ENCODE data around the gene SKIC2. TPM values are rescaled to one million over a fixed set of nuclear protein-coding genes. Genes with fewer than 3 reads are reported as not detected.

Gene SKIC2
- total and polyA plus RNA-seq, 7 donors: 22.1 to 73.4 (median 31.6) TPM

DNA sequence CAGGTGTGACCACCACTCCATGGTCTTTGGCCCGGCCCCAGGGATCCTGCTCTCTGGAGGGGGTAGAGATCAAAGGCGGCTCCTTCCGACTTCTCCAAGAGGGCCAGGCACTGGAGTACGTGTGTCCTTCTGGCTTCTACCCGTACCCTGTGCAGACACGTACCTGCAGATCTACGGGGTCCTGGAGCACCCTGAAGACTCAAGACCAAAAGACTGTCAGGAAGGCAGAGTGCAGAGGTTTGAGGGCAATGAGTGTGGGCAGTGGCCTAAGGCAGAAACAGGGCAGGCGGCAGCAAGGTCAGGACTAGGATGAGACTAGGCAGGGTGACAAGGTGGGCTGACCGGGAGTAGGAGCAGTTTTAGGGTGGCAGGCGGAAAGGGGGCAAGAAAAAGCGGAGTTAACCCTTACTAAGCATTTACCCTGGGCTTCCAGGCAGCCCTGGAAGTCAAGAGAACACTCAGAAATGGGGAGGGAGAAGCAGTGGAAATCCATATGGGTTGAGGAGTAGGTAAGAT is 12.5 kb upstream of the SKIC2 start:
- peak overlapping the region; percentile 79 to 83 (median 82) for H3K27ac ChIP-seq
- H3K4me3 ChIP-seq: peak overlapping the region in 3 of 4 donors; percentile 20 to 22 (median 22)
- H3K36me3 ChIP-seq: peaks cover 0 to 5% (median under 1%) of the 10 kb centered on the region in 4 donors
- no peaks in the 10 kb centered on the region for H3K27me3 ChIP-seq
- WGBS, 2 donors: 74 to 76% methylated on average over 11 of the region's 11 CpGs
- H3K4me1 ChIP-seq: peaks cover 0 to 23% (median 20%) of the 10 kb centered on the region in 4 donors
- intact Hi-C loops (cut with DNase I): no loop called here
- no peak for DNase-seq
- H3K9me3 ChIP-seq: no peaks in the 10 kb centered on the region
- TF ChIP-seq, protein P1, sequence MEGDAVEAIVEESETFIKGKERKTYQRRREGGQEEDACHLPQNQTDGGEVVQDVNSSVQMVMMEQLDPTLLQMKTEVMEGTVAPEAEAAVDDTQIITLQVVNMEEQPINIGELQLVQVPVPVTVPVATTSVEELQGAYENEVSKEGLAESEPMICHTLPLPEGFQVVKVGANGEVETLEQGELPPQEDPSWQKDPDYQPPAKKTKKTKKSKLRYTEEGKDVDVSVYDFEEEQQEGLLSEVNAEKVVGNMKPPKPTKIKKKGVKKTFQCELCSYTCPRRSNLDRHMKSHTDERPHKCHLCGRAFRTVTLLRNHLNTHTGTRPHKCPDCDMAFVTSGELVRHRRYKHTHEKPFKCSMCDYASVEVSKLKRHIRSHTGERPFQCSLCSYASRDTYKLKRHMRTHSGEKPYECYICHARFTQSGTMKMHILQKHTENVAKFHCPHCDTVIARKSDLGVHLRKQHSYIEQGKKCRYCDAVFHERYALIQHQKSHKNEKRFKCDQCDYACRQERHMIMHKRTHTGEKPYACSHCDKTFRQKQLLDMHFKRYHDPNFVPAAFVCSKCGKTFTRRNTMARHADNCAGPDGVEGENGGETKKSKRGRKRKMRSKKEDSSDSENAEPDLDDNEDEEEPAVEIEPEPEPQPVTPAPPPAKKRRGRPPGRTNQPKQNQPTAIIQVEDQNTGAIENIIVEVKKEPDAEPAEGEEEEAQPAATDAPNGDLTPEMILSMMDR (IDR thresholded peaks at IDR 0.05): no peak
- no peak for TF ChIP-seq EP300 (IDR thresholded peaks at IDR 0.05)
- TF ChIP-seq POLR2AphosphoS5 (IDR thresholded peaks at IDR 0.05): no peak

DNA sequence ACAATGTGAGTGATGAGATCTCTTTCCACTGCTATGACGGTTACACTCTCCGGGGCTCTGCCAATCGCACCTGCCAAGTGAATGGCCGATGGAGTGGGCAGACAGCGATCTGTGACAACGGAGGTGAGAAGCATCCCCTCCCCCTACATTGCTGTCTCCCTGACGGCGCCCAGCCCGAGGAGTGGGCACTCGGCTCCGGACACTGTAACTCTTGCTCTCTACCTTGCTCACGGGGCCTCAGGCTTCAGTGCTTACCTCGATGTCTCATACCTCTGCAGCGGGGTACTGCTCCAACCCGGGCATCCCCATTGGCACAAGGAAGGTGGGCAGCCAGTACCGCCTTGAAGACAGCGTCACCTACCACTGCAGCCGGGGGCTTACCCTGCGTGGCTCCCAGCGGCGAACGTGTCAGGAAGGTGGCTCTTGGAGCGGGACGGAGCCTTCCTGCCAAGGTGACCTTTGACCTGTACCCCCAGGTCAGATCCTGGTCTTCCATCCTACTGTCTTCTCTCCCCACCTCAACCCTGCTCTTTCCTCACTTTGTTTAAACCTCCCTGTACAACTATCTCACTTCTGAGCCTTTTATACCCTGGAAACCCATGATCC is 11.8 kb upstream of the SKIC2 start:
- intact Hi-C loops (cut with DNase I): no loop called here
- Histone ChIP-seq H3K9me3 (no peaks in the 10 kb centered on the region), H3K27ac (no peak overlapping the region), H3K27me3 (no peaks in the 10 kb centered on the region), H3K4me1 (peaks cover 0 to 23% (median 20%) of the 10 kb centered on the region in 4 donors), H3K4me3 (no peak overlapping the region), H3K36me3 (peaks cover 0 to 12% (median 8%) of the 10 kb centered on the region in 4 donors)
- TF ChIP-seq POLR2AphosphoS5 (IDR thresholded peaks at IDR 0.05) (no peak), POLR2A (IDR thresholded peaks at IDR 0.05) (no peak), EP300 (IDR thresholded peaks at IDR 0.05) (no peak)
- TF ChIP-seq, protein P1 (IDR thresholded peaks at IDR 0.05): no peak
- WGBS, 2 donors: 91 to 93% methylated on average over 24 of the region's 24 CpGs
- no peak for DNase-seq

DNA sequence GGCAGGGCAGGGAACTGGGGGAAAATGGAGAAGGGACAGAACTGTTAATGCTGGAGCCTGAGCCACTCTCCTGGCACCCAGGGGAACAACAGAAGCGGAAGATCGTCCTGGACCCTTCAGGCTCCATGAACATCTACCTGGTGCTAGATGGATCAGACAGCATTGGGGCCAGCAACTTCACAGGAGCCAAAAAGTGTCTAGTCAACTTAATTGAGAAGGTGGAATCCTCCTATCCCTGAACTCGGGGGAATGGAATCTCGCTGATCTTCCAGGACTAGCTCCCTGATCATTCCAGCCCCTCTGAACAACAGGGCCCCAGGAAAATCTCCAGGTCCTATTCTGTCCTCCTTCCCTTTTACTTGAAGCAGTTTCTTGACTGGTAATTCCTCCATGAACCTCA is 11.1 kb upstream of the SKIC2 start:
- no peak overlapping the region for H3K4me3 ChIP-seq
- peaks cover 0 to 23% (median 20%) of the 10 kb centered on the region in 4 donors for H3K4me1 ChIP-seq
- intact Hi-C loops (cut with DNase I): no loop called here
- no peak overlapping the region for H3K27ac ChIP-seq
- H3K9me3 ChIP-seq: no peaks in the 10 kb centered on the region
- peaks cover 0 to 19% (median 10%) of the 10 kb centered on the region in 4 donors for H3K36me3 ChIP-seq
- WGBS, 2 donors: 91 to 95% methylated on average over 4 of the region's 4 CpGs
- no peak for DNase-seq
- no peak for TF ChIP-seq EP300 (IDR thresholded peaks at IDR 0.05)
- TF ChIP-seq POLR2AphosphoS5 (IDR thresholded peaks at IDR 0.05): no peak
- TF ChIP-seq, protein P1 (IDR thresholded peaks at IDR 0.05): no peak
- TF ChIP-seq POLR2A (IDR thresholded peaks at IDR 0.05): no peak
- no peaks in the 10 kb centered on the region for H3K27me3 ChIP-seq

GRCh38 chr6:31948306-31948705 is 10.7 kb upstream of the SKIC2 start:
- intact Hi-C loops (cut with DNase I): no loop called here
- H3K27ac ChIP-seq: no peak overlapping the region
- TF ChIP-seq POLR2A (IDR thresholded peaks at IDR 0.05) (no peak), POLR2AphosphoS5 (IDR thresholded peaks at IDR 0.05) (no peak), EP300 (IDR thresholded peaks at IDR 0.05) (no peak)
- TF ChIP-seq, protein P1 (IDR thresholded peaks at IDR 0.05): no peak
- H3K4me3 ChIP-seq: no peak overlapping the region
- no peaks in the 10 kb centered on the region for H3K27me3 ChIP-seq
- H3K9me3 ChIP-seq: no peaks in the 10 kb centered on the region
- H3K36me3 ChIP-seq: peaks cover 0 to 23% (median 12%) of the 10 kb centered on the region in 4 donors
- peaks cover 0 to 23% (median 20%) of the 10 kb centered on the region in 4 donors for H3K4me1 ChIP-seq
- no peak for DNase-seq
- 80 to 84% methylated on average over 5 of the region's 5 CpGs for WGBS, 2 donors

All from sigmoid colon (tissue), 7 donors.